GM12801 (cell line): ENCODE data around the gene PCSK5.

Experiments used
- CTCF ChIP-seq: IDR thresholded peaks from one replicate; pipeline ENCODE4 v1.5.1; 2011; ENCODE audit warnings: control low read depth; ENCODE audit not compliant: insufficient read length; ENCODE audit errors: extremely low read depth

The PCSK5 gene

GRCh38 chr9:76082057-76082456, 191.6 kb downstream of the PCSK5 start:
- TF ChIP-seq CTCF, result no peak

- no peak for TF ChIP-seq CTCF
Observed at GRCh38 chr9:76085596-76085995, 195.1 kb downstream of the PCSK5 start.

GRCh38 chr9:76086539-76086938, 196.1 kb downstream of the PCSK5 start:
- no peak for TF ChIP-seq CTCF

- no peak for TF ChIP-seq CTCF
Observed at GRCh38 chr9:76087976-76088375, 197.5 kb downstream of the PCSK5 start.

- TF ChIP-seq CTCF, result no peak
Observed at GRCh38 chr9:76090330-76090729, 199.9 kb downstream of the PCSK5 start.

- TF ChIP-seq CTCF, result no peak
Observed at GRCh38 chr9:76090909-76091308, 200.4 kb downstream of the PCSK5 start.

- no peak for TF ChIP-seq CTCF
Observed at GRCh38 chr9:76092572-76092971, 202.1 kb downstream of the PCSK5 start.

GRCh38 chr9:76095585-76095984, 205.1 kb downstream of the PCSK5 start:
- TF ChIP-seq CTCF, result no peak
